GM12873 (cell line): ENCODE results near the gene CABP7.

Experiments used
- CTCF ChIP-seq: IDR thresholded peaks from 2 replicates; pipeline ENCODE4 v1.5.1; 2012; ENCODE audit warnings: low read depth, mild to moderate bottlenecking, moderate library complexity, low read length, control low read depth; ENCODE audit not compliant: insufficient read depth; ENCODE audit errors: missing control alignments

CABP7 gene

GRCh38 chr22:29719899-29720645 lies at the start of gene CABP7:
Gene CABP7 (plus strand): TSS chr22:29720003. CDS start chr22:29720425, 422 bp downstream.
- TF ChIP-seq CTCF: no peak

- no peak for TF ChIP-seq CTCF
These were observed 49.2 kb upstream of the CABP7 start for GRCh38 chr22:29670626-29671025.

- TF ChIP-seq CTCF: no peak
These were observed 46.3 kb upstream of the CABP7 start for GRCh38 chr22:29673361-29674066.

- no peak for TF ChIP-seq CTCF
These were observed 45.7 kb upstream of the CABP7 start for GRCh38 chr22:29674121-29674520.

- no peak for TF ChIP-seq CTCF
These were observed 40.5 kb upstream of the CABP7 start for GRCh38 chr22:29679316-29679715.

- TF ChIP-seq CTCF: no peak
These were observed 36.3 kb upstream of the CABP7 start for GRCh38 chr22:29683536-29683935.

GRCh38 chr22:29684244-29684643 lies 35.6 kb upstream of the CABP7 start:
- no peak for TF ChIP-seq CTCF
